Psoas muscle (tissue), 8 donors: Measurements from ENCODE around the gene SNX11. TPM values are rescaled to one million over a fixed set of nuclear protein-coding genes. Genes with fewer than 3 reads are reported as not detected.

ENCODE experiments used
- ATAC-seq, 4 donors: fragments of 200-7000 bp; cut with Tn5 transposase; one replicate each; pipeline ENCODE4 v1.9.1; 2020; ENCODE audit warnings: moderate library complexity in 3 of 4, mild to moderate bottlenecking in 2 of 4
- DNase-seq, 2 donors: peaks; one replicate each; pipeline ENCODE4 v3.0.0-alpha.2; 2020
- H3K27ac ChIP-seq: fragments of 200-600 bp; one replicate; pipeline ENCODE4 v1.8.0; 2022
- H3K27me3 ChIP-seq, 3 donors: fragments of 200-600 bp in 1 of 3; one replicate each; pipeline versions ENCODE4 v1.6.1 to v1.8.0; 2013 to 2022; ENCODE audit warnings: low read length in 2 of 3, mild to moderate bottlenecking in 2 of 3, moderate library complexity in 1 of 3; ENCODE audit not compliant: insufficient read depth in 3 of 3
- H3K36me3 ChIP-seq, 2 donors: fragments of 200-600 bp in 1 of 2; one replicate each; pipeline versions ENCODE4 v1.6.1 to v1.8.0; 2013 to 2022; ENCODE audit warnings: low read depth in 1 of 2, mild to moderate bottlenecking in 1 of 2, moderate library complexity in 1 of 2; ENCODE audit not compliant: insufficient read depth in 1 of 2
- H3K4me1 ChIP-seq: fragments of 200-600 bp; one replicate; pipeline ENCODE4 v1.8.0; 2022
- H3K4me3 ChIP-seq: fragments of 200-600 bp; one replicate; pipeline ENCODE4 v1.8.0; 2022; ENCODE audit warnings: mild to moderate bottlenecking
- H3K9me3 ChIP-seq: fragments of 200-600 bp; one replicate; pipeline ENCODE4 v1.8.0; 2022
- CTCF ChIP-seq: fragments of 200-600 bp; IDR thresholded peaks from one replicate; pipeline ENCODE4 v1.8.0; 2022; ENCODE audit warnings: antibody characterized with exemption
- WGBS, 3 donors: extraction: QIAGEN DNeasy Blood & Tissue Kit; methylation state at CpG; one replicate each; pipeline versions ENCODE4 v1.1.6 to v1.1.7; 2013; 5-methylcytosine and 5-hydroxymethylcytosine counted together
- intact Hi-C, 2 donors: fragments of 100-400 bp; cut with DNase I; formaldehyde crosslinking; loops; one replicate each; pipeline versions ENCODE4 v1.11.0 to v1.14.2; 2022
- polyA plus RNA-seq, 3 donors: library from polyadenylated mRNA; stranded (reverse); fragments of 200-250 nt; gene quantifications; one replicate each; pipeline ENCODE4 v1.2.3, GENCODE V29; 2013
- total RNA-seq, 4 donors: library from RNA; stranded (reverse); fragmentation: NEBNext Ultra II Directional in 2 of 4; extraction: Animal tissue kit (Norgen Biotek cat#: 25700) in 2 of 4; gene quantifications; one replicate each; pipeline versions ENCODE4 v1.2.1 to v1.2.4, GENCODE V29; 2021 to 2023
- donor health status: healthy with polysubstance abuse.
- donor health status: DM: no; HTN: no; CAD: no; lungs with moderate emphysema.
- donor health status: Bipolar disorder and iron deficiency.
- donor health status: healthy.
- donor health status: DM: yes; HTN: yes; CAD: no.
- donor health status: DM: no; HTN: no; CAD: no.
- donor health status: DM: no; HTN: no; CAD: no.
- donor health status: DM: yes; HTN: yes; CAD: no.

Gene SNX11
- total and polyA plus RNA-seq, 7 donors = 10.0 to 27.0 (median 14.5) TPM

- intact Hi-C loops = no loop called here
- no peak for DNase-seq
- no peak overlapping the region for H3K27ac ChIP-seq
- no peak for TF ChIP-seq CTCF
- no peaks in the 10 kb centered on the region for H3K4me1 ChIP-seq
- no peak for ATAC-seq
- H3K9me3 ChIP-seq = no peaks in the 10 kb centered on the region
- 62 to 73% (median 65%) methylated on average over 3 of the region's 3 CpGs for WGBS, 3 donors
- peaks cover 4 to 51% (median 4%) of the 10 kb centered on the region in 3 donors for H3K27me3 ChIP-seq
- H3K36me3 ChIP-seq = no peaks in the 10 kb centered on the region
- H3K4me3 ChIP-seq = no peak overlapping the region
Measured at GRCh38 chr17:48151220-48151619, 43.7 kb downstream of the SNX11 start.

- no peak for ATAC-seq
- no peak for TF ChIP-seq CTCF
- H3K4me3 ChIP-seq = no peak overlapping the region
- H3K27ac ChIP-seq = no peak overlapping the region
- DNase-seq = no peak
- 58 to 78% (median 71%) methylated on average over 4 of the region's 4 CpGs for WGBS, 3 donors
- peaks cover 4 to 40% (median 4%) of the 10 kb centered on the region in 3 donors for H3K27me3 ChIP-seq
- intact Hi-C loops = no loop called here
- no peaks in the 10 kb centered on the region for H3K4me1 ChIP-seq
- H3K9me3 ChIP-seq = no peaks in the 10 kb centered on the region
- H3K36me3 ChIP-seq = no peaks in the 10 kb centered on the region
Measured at GRCh38 chr17:48152289-48152688, 44.7 kb downstream of the SNX11 start.

DNA sequence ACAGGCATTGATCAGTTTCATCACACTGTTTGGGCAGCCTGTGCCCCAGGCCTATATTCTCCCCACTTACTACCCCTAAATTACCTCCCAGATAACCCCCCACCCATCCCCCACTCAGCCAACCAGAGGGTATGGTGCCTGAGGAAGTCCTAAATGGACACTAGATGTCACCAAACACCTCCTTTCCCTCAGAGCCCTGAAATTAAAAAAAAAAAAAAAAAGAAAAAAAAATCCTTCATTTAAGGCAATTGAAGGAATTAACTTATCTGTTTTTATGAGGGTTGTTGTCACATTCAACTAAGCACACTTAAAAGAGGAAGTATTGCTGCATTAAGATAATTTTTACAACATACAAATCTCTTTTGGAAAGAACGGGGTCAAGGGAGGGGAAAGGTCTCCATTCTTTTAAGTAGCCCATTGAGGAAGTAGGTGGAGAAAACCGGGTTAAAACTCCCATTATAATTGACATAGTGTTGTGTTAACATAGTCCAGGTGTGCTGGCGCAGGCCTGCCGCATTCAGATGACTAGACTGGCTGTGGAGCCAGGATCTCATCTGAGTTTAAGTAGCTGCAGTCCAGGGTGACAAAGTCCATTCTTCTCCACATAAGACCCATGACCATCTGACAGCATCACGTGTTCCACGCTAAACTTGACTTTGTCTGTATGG, 46.3 kb downstream of the SNX11 start:
- ATAC-seq (no peak), DNase-seq (no peak)
- intact Hi-C loops = no loop called here
- H3K9me3 ChIP-seq = no peaks in the 10 kb centered on the region
- H3K27me3 ChIP-seq = peaks cover 0 to 33% (median 1%) of the 10 kb centered on the region in 3 donors
- H3K27ac ChIP-seq = no peak overlapping the region
- H3K36me3 ChIP-seq = no peaks in the 10 kb centered on the region
- no peak overlapping the region for H3K4me3 ChIP-seq
- TF ChIP-seq CTCF = no peak
- 33 to 41% (median 36%) methylated on average over 6 of the region's 6 CpGs for WGBS, 3 donors
- no peaks in the 10 kb centered on the region for H3K4me1 ChIP-seq

GRCh38 chr17:48155889-48156611, 48.5 kb downstream of the SNX11 start:
- 31 to 34% (median 31%) methylated on average over 21 of the region's 21 CpGs for WGBS, 3 donors
- Histone ChIP-seq H3K4me1 (no peaks in the 10 kb centered on the region), H3K27me3 (peaks cover 0 to 15% (median 0%) of the 10 kb centered on the region in 3 donors), H3K9me3 (no peaks in the 10 kb centered on the region), H3K36me3 (no peaks in the 10 kb centered on the region), H3K4me3 (no peak overlapping the region), H3K27ac (no peak overlapping the region)
- DNase-seq = no peak
- intact Hi-C loops = no loop called here
- no peak for TF ChIP-seq CTCF
- ATAC-seq = no peak
